Skin epidermis (tissue), 12 donors: ENCODE measurements around the gene CCDC120.

ENCODE experiments used
- H3K27ac ChIP-seq, 21 experiments: fragments of 200-600 bp; sonication (generic) in 11 of 21; one replicate each; pipeline ENCODE4 v1.5.0; 2020; ENCODE audit warnings: mild to moderate bottlenecking in 3 of 21, inconsistent platforms in 2 of 21, moderate library complexity in 2 of 21
- H3K4me3 ChIP-seq, 7 experiments: fragments of 200-600 bp; sonication (generic) in 2 of 7; one replicate each; pipeline ENCODE4 v1.5.0; 2020; ENCODE audit warnings: inconsistent platforms in 2 of 7, mild to moderate bottlenecking in 2 of 7, moderate library complexity in 1 of 7

CCDC120 gene

GRCh38 chrX:49089553-49089952 lies 30.8 kb downstream of the CCDC120 start:
- no peak overlapping the region for H3K4me3 ChIP-seq
- H3K27ac ChIP-seq, result no peak overlapping the region

- Histone ChIP-seq H3K4me3 (no peak overlapping the region), H3K27ac (no peak overlapping the region)
These were observed 37.6 kb downstream of the CCDC120 start for GRCh38 chrX:49096419-49096818.

GRCh38 chrX:49100704-49101628 lies 42.2 kb downstream of the CCDC120 start:
- H3K4me3 ChIP-seq, result peak overlapping the region; percentile 41 to 56 (median 49)

DNA sequence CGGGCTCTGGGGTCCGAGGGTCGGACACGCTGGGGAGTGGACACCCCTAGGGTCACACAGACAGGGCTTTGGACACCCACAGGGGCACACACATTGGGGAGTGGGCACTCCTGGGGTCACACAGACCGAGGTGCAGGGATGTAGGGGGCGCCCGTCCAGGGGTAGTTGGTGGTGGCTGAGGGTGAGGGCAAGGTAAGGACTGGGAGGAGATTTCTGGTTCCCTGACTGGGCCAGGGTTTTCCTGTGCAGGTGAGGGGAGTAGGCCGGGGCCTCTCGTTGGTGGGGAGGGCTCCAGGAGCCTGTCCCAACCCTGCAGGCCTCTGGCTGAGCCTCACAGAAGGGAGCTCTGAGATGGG lies 42.8 kb downstream of the CCDC120 start:
- H3K27ac ChIP-seq, result peak overlapping the region in 19 of 21 experiments; percentile 23 to 81 (median 53)
- peak overlapping the region; percentile 41 to 56 (median 49) for H3K4me3 ChIP-seq

More at GRCh38 chrX:49100704-49101628, 42.2 kb downstream of the CCDC120 start:
- peak overlapping the region in 20 of 21 experiments; percentile 31 to 81 (median 66) for H3K27ac ChIP-seq

DNA sequence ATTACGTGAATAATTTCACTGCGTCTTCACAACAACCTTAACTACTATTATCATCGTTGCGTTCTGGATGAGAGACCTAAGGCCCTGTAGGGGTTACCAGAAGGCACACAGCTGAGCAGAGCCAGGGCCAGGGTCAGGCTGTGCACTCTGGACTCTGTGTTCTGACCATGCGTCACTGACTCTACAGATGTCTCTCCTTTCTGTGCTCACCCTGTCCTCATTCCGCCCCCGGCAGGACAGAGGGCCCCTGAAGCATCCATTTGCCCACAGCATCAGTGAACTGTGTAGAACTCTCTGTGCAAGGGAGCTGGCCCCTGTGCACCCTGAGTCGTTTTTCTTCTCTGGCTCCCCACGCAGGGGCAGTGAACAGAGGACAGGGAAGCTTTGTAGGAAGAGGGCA lies 43.4 kb downstream of the CCDC120 start:
- Histone ChIP-seq H3K4me3 (no peak overlapping the region), H3K27ac (no peak overlapping the region)

- H3K27ac ChIP-seq, result no peak overlapping the region
These were observed 44.8 kb downstream of the CCDC120 start for GRCh38 chrX:49103637-49104036.

GRCh38 chrX:49106296-49106695 lies 47.5 kb downstream of the CCDC120 start:
- no peak overlapping the region for H3K27ac ChIP-seq
- H3K4me3 ChIP-seq, result no peak overlapping the region

More at GRCh38 chrX:49103637-49104036, 44.8 kb downstream of the CCDC120 start:
- no peak overlapping the region for H3K4me3 ChIP-seq

GRCh38 chrX:49106930-49107329 lies 48.1 kb downstream of the CCDC120 start:
- Histone ChIP-seq H3K4me3 (no peak overlapping the region), H3K27ac (no peak overlapping the region)

- Histone ChIP-seq H3K4me3 (no peak overlapping the region), H3K27ac (no peak overlapping the region)
These were observed 49.8 kb downstream of the CCDC120 start for GRCh38 chrX:49108641-49109040.

- no peak overlapping the region for H3K27ac ChIP-seq
These were observed 51.6 kb downstream of the CCDC120 start for GRCh38 chrX:49110417-49110816.

GRCh38 chrX:49111791-49112190 lies 53.0 kb downstream of the CCDC120 start:
- no peak overlapping the region for H3K27ac ChIP-seq
- no peak overlapping the region for H3K4me3 ChIP-seq

More at GRCh38 chrX:49110417-49110816, 51.6 kb downstream of the CCDC120 start:
- H3K4me3 ChIP-seq, result no peak overlapping the region

- H3K4me3 ChIP-seq, result no peak overlapping the region
- H3K27ac ChIP-seq, result no peak overlapping the region
These were observed 57.3 kb downstream of the CCDC120 start for GRCh38 chrX:49116076-49116475.

DNA sequence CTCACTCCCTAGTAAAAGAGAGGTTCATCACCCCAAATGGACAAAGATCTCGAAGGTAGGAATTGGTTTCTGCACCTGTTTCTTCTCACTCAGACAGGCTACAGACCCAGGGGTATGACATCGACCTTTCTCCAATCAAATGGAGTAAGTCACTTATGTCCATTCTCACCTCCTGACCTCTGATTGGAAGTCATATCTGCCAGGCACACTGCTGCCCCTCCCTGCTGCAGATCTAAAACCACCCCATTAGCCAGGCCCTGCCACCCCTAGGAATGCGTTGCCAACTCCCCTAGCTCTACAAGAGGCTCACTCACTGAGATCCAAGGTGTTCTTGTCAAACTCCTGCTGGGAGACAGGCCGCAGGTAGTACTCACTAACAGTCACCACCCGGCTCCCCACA lies 57.9 kb downstream of the CCDC120 start:
- H3K27ac ChIP-seq, result no peak overlapping the region

DNA sequence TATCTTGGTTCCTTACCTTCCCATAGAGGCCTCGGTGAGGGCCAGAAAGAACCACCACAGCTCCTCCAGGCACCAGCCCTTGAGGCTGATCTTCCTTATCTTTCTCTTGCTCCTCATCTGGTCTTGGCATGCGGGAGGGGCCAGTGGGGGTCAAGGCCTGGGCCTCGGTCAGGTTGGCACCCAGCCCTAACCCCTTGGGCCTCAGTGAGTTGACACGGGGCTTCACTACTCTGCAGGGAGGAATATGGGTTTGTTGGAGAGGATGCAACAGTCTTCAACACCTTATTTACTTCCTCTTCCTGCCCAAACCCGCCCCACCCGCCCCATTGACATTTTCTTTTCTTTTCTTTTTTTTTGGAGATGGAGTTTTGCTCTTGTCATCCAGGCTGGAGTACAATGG lies 58.8 kb downstream of the CCDC120 start:
- no peak overlapping the region for H3K4me3 ChIP-seq
- H3K27ac ChIP-seq, result peak overlapping the region in 2 of 21 experiments; percentile 36 to 44

More for the DNA sequence above, 57.9 kb downstream of the CCDC120 start:
- no peak overlapping the region for H3K4me3 ChIP-seq
